Hepatocyte (in vitro differentiated cells): Measurements from ENCODE around the gene CYP4A22. TPM values are rescaled to one million over a fixed set of nuclear protein-coding genes. Genes with fewer than 3 reads are reported as not detected.

Experiments used
- DNase-seq: peaks from one replicate; pipeline ENCODE4 v3.0.0-alpha.2; 2016; ENCODE audit warnings: low spot score
- H2AFZ ChIP-seq: fragments of 200-600 bp; sonication (generic); 2 replicates; pipeline ENCODE4 v1.6.0; 2016; ENCODE audit warnings: antibody characterized with exemption, mild to moderate bottlenecking
- H3K27ac ChIP-seq: fragments of 200-600 bp; sonication (generic); 2 replicates; pipeline ENCODE4 v1.5.1; 2016; ENCODE audit warnings: mild to moderate bottlenecking
- H3K27me3 ChIP-seq: fragments of 200-600 bp; sonication (generic); 2 replicates; pipeline ENCODE4 v1.6.1; 2016
- H3K36me3 ChIP-seq: fragments of 200-600 bp; sonication (generic); replicated peaks from 2 replicates; pipeline ENCODE4 v1.5.1; 2016; ENCODE audit warnings: low read depth; ENCODE audit not compliant: insufficient read depth
- H3K4me1 ChIP-seq: fragments of 200-600 bp; sonication (generic); 2 replicates; pipeline ENCODE4 v1.5.1; 2016; ENCODE audit warnings: mild to moderate bottlenecking, moderate library complexity; ENCODE audit not compliant: insufficient read depth
- H3K4me2 ChIP-seq: fragments of 200-600 bp; sonication (generic); 2 replicates; pipeline ENCODE4 v1.6.0; 2016
- H3K4me3 ChIP-seq: fragments of 200-600 bp; sonication (generic); 2 replicates; pipeline ENCODE4 v1.5.1; 2016; ENCODE audit warnings: mild to moderate bottlenecking
- H3K79me2 ChIP-seq: fragments of 200-600 bp; sonication (generic); 2 replicates; pipeline ENCODE4 v1.6.0; 2017; ENCODE audit warnings: mild to moderate bottlenecking
- H3K9me2 ChIP-seq: fragments of 200-600 bp; sonication (generic); replicated peaks from 2 replicates; pipeline ENCODE4 v1.6.0; 2017; ENCODE audit warnings: mild to moderate bottlenecking; ENCODE audit not compliant: insufficient read depth
- H3K9me3 ChIP-seq: fragments of 200-600 bp; sonication (generic); 2 replicates; pipeline ENCODE4 v1.5.1; 2016; ENCODE audit warnings: low read depth, mild to moderate bottlenecking
- H4K20me1 ChIP-seq: fragments of 200-600 bp; sonication (generic); 2 replicates; pipeline ENCODE4 v1.6.0; 2016; ENCODE audit warnings: mild to moderate bottlenecking; ENCODE audit not compliant: insufficient read depth, poor library complexity, severe bottlenecking
- EZH2 ChIP-seq: fragments of 200-600 bp; sonication (generic); IDR thresholded peaks from 2 replicates; pipeline ENCODE4 v1.6.1; 2016; ENCODE audit warnings: antibody characterized with exemption, mild to moderate bottlenecking, borderline replicate concordance
- EZH2phosphoT487 ChIP-seq: fragments of 200-600 bp; sonication (generic); IDR thresholded peaks from one replicate; pipeline ENCODE4 v1.6.1; 2018; ENCODE audit warnings: antibody characterized with exemption, mild to moderate bottlenecking, low read depth, moderate library complexity; ENCODE audit not compliant: unreplicated experiment, severe bottlenecking
- WGBS: methylation state at CpG from one replicate; pipeline ENCODE4 v1.1.6; 2016; ENCODE audit warnings: low lambda C conversion rate; ENCODE audit errors: missing lambda C conversion rate; 5-methylcytosine and 5-hydroxymethylcytosine counted together
- polyA plus RNA-seq: library from polyadenylated mRNA; unstranded; fragments of >200 nt; fragmentation: Nextera tagmentation; extraction: Ambion mirVana; gene quantifications from 2 replicates; pipeline ENCODE4 v1.2.1, GENCODE V29; 2016
- total RNA-seq: library from RNA; depleted of rRNA; stranded (reverse); fragments of >200 nt; gene quantifications from 2 replicates; pipeline ENCODE4 v1.2.3, GENCODE V29; 2014
- TF ChIP-seq, protein P1 (sequence below): fragments of 200-600 bp; sonication (generic); IDR thresholded peaks from 2 replicates; pipeline ENCODE4 v1.5.1; 2016; ENCODE audit warnings: antibody characterized with exemption, mild to moderate bottlenecking; ENCODE audit not compliant: poor library complexity

The CYP4A22 gene
- total and polyA plus RNA-seq, 2 experiments from 2014 or later: 0.83 to 7.3 TPM

DNA sequence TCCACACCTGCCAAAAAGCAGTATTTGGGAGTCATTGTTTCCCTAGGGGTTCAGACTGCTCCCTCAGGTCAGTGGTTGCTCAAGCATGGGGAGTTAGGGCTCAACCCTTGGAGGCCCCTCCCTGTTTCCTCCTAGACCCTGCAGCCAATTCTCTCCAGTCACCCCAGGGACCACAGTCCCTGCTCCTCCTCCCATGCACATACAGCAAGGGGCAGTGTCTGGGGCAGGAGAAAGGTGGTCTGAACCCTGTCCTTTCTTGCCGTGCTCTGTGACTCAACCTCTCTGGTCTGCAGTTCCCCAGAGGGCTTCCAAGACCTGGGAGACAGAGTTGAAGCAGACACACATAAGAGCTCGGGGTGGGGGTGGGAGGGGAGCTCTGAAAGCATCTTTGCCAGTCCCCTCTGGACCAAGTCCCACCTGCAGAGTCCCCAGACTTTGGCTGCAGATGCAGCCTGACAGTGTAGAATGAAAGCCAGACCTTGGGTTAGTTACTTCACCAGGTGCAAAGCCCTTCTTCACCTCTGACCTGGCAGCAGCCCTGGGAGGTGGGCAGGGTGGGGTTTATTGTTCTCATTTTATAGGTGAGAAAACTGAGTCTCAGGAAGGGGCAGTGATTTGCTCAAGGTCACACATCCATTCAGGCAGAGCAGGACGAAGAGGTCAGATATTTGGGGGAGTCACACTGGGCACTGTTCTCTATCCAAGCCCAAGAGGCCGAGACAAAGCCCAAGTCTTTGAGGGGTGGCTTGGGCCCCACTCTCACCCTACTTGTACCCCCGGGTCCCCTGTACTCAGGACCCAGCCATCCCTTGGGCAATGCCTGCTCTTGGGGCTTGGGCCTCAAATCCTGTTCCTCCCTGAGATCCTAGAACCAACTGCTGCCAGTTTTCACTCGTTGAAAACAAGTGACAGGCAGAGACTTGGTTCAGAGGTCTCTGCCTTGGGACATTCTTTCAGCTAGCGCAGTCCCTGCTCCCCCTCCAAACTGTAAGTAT, 51.8 kb downstream of the CYP4A22 start:
- H3K27me3 ChIP-seq: no peaks in the 10 kb centered on the region
- no peak overlapping the region for H2AFZ ChIP-seq
- 91% methylated on average over 7 of the region's 7 CpGs for WGBS
- no peaks in the 10 kb centered on the region for H3K9me2 ChIP-seq
- no peaks in the 10 kb centered on the region for H3K79me2 ChIP-seq
- H3K27ac ChIP-seq: no peak overlapping the region
- no peaks in the 10 kb centered on the region for H4K20me1 ChIP-seq
- DNase-seq: no peak
- H3K4me1 ChIP-seq: peaks cover 27% of the 10 kb centered on the region
- H3K9me3 ChIP-seq: no peaks in the 10 kb centered on the region
- no peak overlapping the region for H3K4me3 ChIP-seq
- TF ChIP-seq EZH2phosphoT487 (no peak), EZH2 (no peak)
- TF ChIP-seq, protein P1, sequence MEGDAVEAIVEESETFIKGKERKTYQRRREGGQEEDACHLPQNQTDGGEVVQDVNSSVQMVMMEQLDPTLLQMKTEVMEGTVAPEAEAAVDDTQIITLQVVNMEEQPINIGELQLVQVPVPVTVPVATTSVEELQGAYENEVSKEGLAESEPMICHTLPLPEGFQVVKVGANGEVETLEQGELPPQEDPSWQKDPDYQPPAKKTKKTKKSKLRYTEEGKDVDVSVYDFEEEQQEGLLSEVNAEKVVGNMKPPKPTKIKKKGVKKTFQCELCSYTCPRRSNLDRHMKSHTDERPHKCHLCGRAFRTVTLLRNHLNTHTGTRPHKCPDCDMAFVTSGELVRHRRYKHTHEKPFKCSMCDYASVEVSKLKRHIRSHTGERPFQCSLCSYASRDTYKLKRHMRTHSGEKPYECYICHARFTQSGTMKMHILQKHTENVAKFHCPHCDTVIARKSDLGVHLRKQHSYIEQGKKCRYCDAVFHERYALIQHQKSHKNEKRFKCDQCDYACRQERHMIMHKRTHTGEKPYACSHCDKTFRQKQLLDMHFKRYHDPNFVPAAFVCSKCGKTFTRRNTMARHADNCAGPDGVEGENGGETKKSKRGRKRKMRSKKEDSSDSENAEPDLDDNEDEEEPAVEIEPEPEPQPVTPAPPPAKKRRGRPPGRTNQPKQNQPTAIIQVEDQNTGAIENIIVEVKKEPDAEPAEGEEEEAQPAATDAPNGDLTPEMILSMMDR: no peak
- no peak overlapping the region for H3K4me2 ChIP-seq
- no peaks in the 10 kb centered on the region for H3K36me3 ChIP-seq

GRCh38 chr1:47189844-47190508, 52.7 kb downstream of the CYP4A22 start, which contains the start of gene PDZK1IP1:
Gene PDZK1IP1, minus strand, starts transcription at chr1:47190036. Its CDS starts 104 bp downstream, at chr1:47189932.
- peak; percentile 81 for DNase-seq
- no peak within 1 kb of the TSS for H3K4me3 ChIP-seq
- no peaks in the 10 kb centered on the region for H4K20me1 ChIP-seq
- no peaks in the 10 kb centered on the region for H3K9me2 ChIP-seq
- H3K9me3 ChIP-seq: no peaks in the 10 kb centered on the region
- no peaks in the 10 kb centered on the region for H3K27me3 ChIP-seq
- H3K79me2 ChIP-seq: no peaks in the 10 kb centered on the region
- no peaks in the 10 kb centered on the region for H3K36me3 ChIP-seq
- TF ChIP-seq EZH2 (no peak), EZH2phosphoT487 (no peak)
- TF ChIP-seq, protein P1: no peak
- H2AFZ ChIP-seq: no peak within 1 kb of the TSS
- H3K4me2 ChIP-seq: no peak within 1 kb of the TSS
- 80% methylated on average over 16 of the region's 16 CpGs for WGBS
- peak within 1 kb of the TSS; percentile 87 for H3K27ac ChIP-seq
- H3K4me1 ChIP-seq: peaks cover 27% of the 10 kb centered on the region

GRCh38 chr1:47190509-47190855, 53.2 kb downstream of the CYP4A22 start:
- Histone ChIP-seq H3K79me2 (no peaks in the 10 kb centered on the region), H3K36me3 (no peaks in the 10 kb centered on the region), H3K27me3 (no peaks in the 10 kb centered on the region), H3K27ac (peak overlapping the region; percentile 87), H4K20me1 (no peaks in the 10 kb centered on the region), H2AFZ (no peak overlapping the region), H3K4me3 (no peak overlapping the region), H3K4me1 (peaks cover 27% of the 10 kb centered on the region), H3K9me2 (no peaks in the 10 kb centered on the region), H3K4me2 (no peak overlapping the region), H3K9me3 (no peaks in the 10 kb centered on the region)
- no peak for TF ChIP-seq EZH2phosphoT487
- 82% methylated on average over 5 of the region's 5 CpGs for WGBS
- DNase-seq: no peak

DNA sequence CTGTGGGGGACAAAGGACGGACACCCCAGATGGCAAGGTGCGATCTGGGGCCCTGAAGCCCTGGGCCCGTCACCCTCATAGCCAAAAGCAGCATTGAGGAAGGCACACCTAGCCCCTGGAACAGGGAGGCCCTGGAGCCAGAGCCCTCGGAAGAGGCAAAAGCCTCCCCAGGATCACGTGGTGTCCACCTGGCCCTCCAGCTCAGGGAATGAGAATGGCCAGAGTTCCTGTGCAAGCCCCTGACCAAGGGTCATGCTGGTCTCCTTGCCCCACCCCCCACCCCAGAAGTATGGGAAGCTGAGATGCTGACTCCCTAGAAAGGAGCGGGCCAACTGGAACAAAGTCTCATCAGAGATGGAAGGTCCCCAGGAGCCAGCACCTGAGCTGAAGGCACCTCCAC, 53.6 kb downstream of the CYP4A22 start:
- no peaks in the 10 kb centered on the region for H3K27me3 ChIP-seq
- DNase-seq: no peak
- no peak overlapping the region for H3K4me3 ChIP-seq
- no peaks in the 10 kb centered on the region for H3K9me3 ChIP-seq
- no peaks in the 10 kb centered on the region for H3K9me2 ChIP-seq
- peak overlapping the region; percentile 87 for H3K27ac ChIP-seq
- H3K4me2 ChIP-seq: no peak overlapping the region
- H3K36me3 ChIP-seq: no peaks in the 10 kb centered on the region
- TF ChIP-seq EZH2phosphoT487 (no peak), EZH2 (no peak)
- TF ChIP-seq, protein P1: no peak
- WGBS: 90% methylated on average over 6 of the region's 6 CpGs
- H2AFZ ChIP-seq: no peak overlapping the region
- H3K4me1 ChIP-seq: peaks cover 27% of the 10 kb centered on the region
- no peaks in the 10 kb centered on the region for H4K20me1 ChIP-seq
- H3K79me2 ChIP-seq: no peaks in the 10 kb centered on the region
